GM23248 (cell line): Measurements from ENCODE around the gene SVIP. TPM values are rescaled to one million over a fixed set of nuclear protein-coding genes. Genes with fewer than 3 reads are reported as not detected.

Source experiments
- DNase-seq: peaks from one replicate; pipeline ENCODE4 v3.0.0-alpha.2; 2015
- H2AFZ ChIP-seq: fragments of 200-600 bp; sonication (generic); 2 replicates; pipeline ENCODE4 v1.6.1; 2016; ENCODE audit warnings: antibody characterized with exemption
- H3F3A ChIP-seq: fragments of 200-600 bp; sonication (generic); 2 replicates; pipeline ENCODE4 v1.6.1; 2016; ENCODE audit warnings: mild to moderate bottlenecking, antibody characterized with exemption, mixed run types; ENCODE audit not compliant: insufficient read depth
- H3K27ac ChIP-seq: fragments of 200-600 bp; sonication (generic); 2 replicates; pipeline ENCODE4 v1.5.1; 2016; ENCODE audit warnings: mild to moderate bottlenecking
- H3K27me3 ChIP-seq: fragments of 200-600 bp; sonication (generic); replicated peaks from 2 replicates; pipeline ENCODE4 v1.6.1; 2016; ENCODE audit warnings: mild to moderate bottlenecking; ENCODE audit not compliant: insufficient read depth
- H3K36me3 ChIP-seq: fragments of 200-600 bp; sonication (generic); 2 replicates; pipeline ENCODE4 v1.6.1; 2016; ENCODE audit warnings: low read depth, mild to moderate bottlenecking
- H3K4me1 ChIP-seq: fragments of 200-600 bp; sonication (generic); 2 replicates; pipeline ENCODE4 v1.6.1; 2016; ENCODE audit warnings: mild to moderate bottlenecking; ENCODE audit not compliant: insufficient read depth
- H3K4me2 ChIP-seq: fragments of 200-600 bp; sonication (generic); one replicate; pipeline ENCODE4 v1.6.1; 2016; ENCODE audit warnings: mild to moderate bottlenecking; ENCODE audit not compliant: unreplicated experiment
- H3K4me3 ChIP-seq: fragments of 200-600 bp; sonication (generic); 2 replicates; pipeline ENCODE4 v1.5.1; 2016; ENCODE audit warnings: mild to moderate bottlenecking
- H3K79me2 ChIP-seq: fragments of 200-600 bp; sonication (generic); 2 replicates; pipeline ENCODE4 v1.6.1; 2016; ENCODE audit warnings: mild to moderate bottlenecking; ENCODE audit not compliant: insufficient read depth
- H3K9ac ChIP-seq: fragments of 200-600 bp; sonication (generic); 2 replicates; pipeline ENCODE4 v1.6.1; 2016; ENCODE audit warnings: mild to moderate bottlenecking
- H3K9me2 ChIP-seq: fragments of 200-600 bp; sonication (generic); 2 replicates; pipeline ENCODE4 v1.6.1; 2016; ENCODE audit warnings: mixed run types, mild to moderate bottlenecking, moderate library complexity; ENCODE audit not compliant: insufficient read depth
- H3K9me3 ChIP-seq: fragments of 200-600 bp; sonication (generic); one replicate; pipeline ENCODE4 v1.6.1; 2017; ENCODE audit warnings: low read depth
- H4K20me1 ChIP-seq: fragments of 200-600 bp; sonication (generic); 2 replicates; pipeline ENCODE4 v1.6.0; 2016; ENCODE audit not compliant: insufficient read depth
- EZH2 ChIP-seq: fragments of 200-600 bp; sonication (generic); IDR thresholded peaks from 2 replicates; pipeline ENCODE4 v1.6.1; 2018; ENCODE audit warnings: antibody characterized with exemption, mild to moderate bottlenecking; ENCODE audit not compliant: insufficient read depth, poor library complexity, severe bottlenecking
- EZH2phosphoT487 ChIP-seq: fragments of 200-600 bp; sonication (generic); IDR thresholded peaks from 2 replicates; pipeline ENCODE4 v1.6.1; 2018; ENCODE audit warnings: antibody characterized with exemption, moderate library complexity, mild to moderate bottlenecking, low read depth; ENCODE audit not compliant: insufficient read depth
- WGBS, 2 experiments: methylation state at CpG; one replicate each; pipeline ENCODE4 v1.1.6; 2015 to 2017; ENCODE audit warnings: low lambda C conversion rate in 2 of 2, low coverage in 1 of 2; ENCODE audit errors: missing lambda C conversion rate in 2 of 2; 5-methylcytosine and 5-hydroxymethylcytosine counted together
- in situ Hi-C: fragments of 300-500 bp; cut with MboI; formaldehyde crosslinking; loops from 2 replicates; pipeline ENCODE4 v1.15.0; 2020
- polyA plus RNA-seq: library from polyadenylated mRNA; unstranded; fragments of >200 nt; fragmentation: Nextera tagmentation; extraction: Ambion mirVana; gene quantifications from 2 replicates; pipeline ENCODE4 v1.2.1, GENCODE V29; 2016
- total RNA-seq: library from RNA; depleted of rRNA; stranded (reverse); fragments of >200 nt; shearing (Covaris generic); gene quantifications from 2 replicates; pipeline ENCODE4 v1.2.3, GENCODE V29; 2014; rRNA removed

The SVIP gene
- total and polyA plus RNA-seq, 2 experiments from 2014 or later, result 0.54 to 4.2 TPM

GRCh38 chr11:22774716-22775115 is 54.9 kb downstream of the SVIP start:
- Histone ChIP-seq H3K9me2 (no peaks in the 10 kb centered on the region), H3K4me3 (no peak overlapping the region), H3K36me3 (no peaks in the 10 kb centered on the region), H3K27ac (no peak overlapping the region), H3K79me2 (no peaks in the 10 kb centered on the region), H3K27me3 (no peaks in the 10 kb centered on the region), H3K9me3 (no peaks in the 10 kb centered on the region), H3K9ac (no peak overlapping the region), H2AFZ (no peak overlapping the region), H3K4me1 (no peaks in the 10 kb centered on the region), H3F3A (no peaks in the 10 kb centered on the region), H4K20me1 (no peaks in the 10 kb centered on the region), H3K4me2 (no peak overlapping the region)
- TF ChIP-seq EZH2 (no peak), EZH2phosphoT487 (no peak)
- no peak for DNase-seq
- 26 to 29% methylated on average over 2 of the region's 2 CpGs for WGBS, 2 experiments
- in situ Hi-C loops, result no loop called here

- DNase-seq, result no peak
- no peak overlapping the region for H3K4me3 ChIP-seq
- WGBS, 2 experiments, result 0% methylated on average over 1 of the region's 1 CpG
- in situ Hi-C loops, result no loop called here
- H3K9me2 ChIP-seq, result no peaks in the 10 kb centered on the region
- H3K9ac ChIP-seq, result no peak overlapping the region
- no peak overlapping the region for H2AFZ ChIP-seq
- no peak overlapping the region for H3K4me2 ChIP-seq
- H3K27ac ChIP-seq, result no peak overlapping the region
- H4K20me1 ChIP-seq, result no peaks in the 10 kb centered on the region
- no peaks in the 10 kb centered on the region for H3K9me3 ChIP-seq
- no peaks in the 10 kb centered on the region for H3K79me2 ChIP-seq
- H3K4me1 ChIP-seq, result no peaks in the 10 kb centered on the region
- H3K27me3 ChIP-seq, result no peaks in the 10 kb centered on the region
- H3F3A ChIP-seq, result no peaks in the 10 kb centered on the region
- H3K36me3 ChIP-seq, result no peaks in the 10 kb centered on the region
- no peak for TF ChIP-seq EZH2
- TF ChIP-seq EZH2phosphoT487, result no peak
Observed at GRCh38 chr11:22769081-22769480, 60.5 kb downstream of the SVIP start.

Other genes with a start within 250 kb of the SVIP start
- gene FANCF, start 204.0 kb downstream of the SVIP start, total RNA-seq, result 7.5 and 13.4 TPM in 2 replicates
- gene FANCF, start 204.0 kb downstream of the SVIP start, polyA plus RNA-seq, result 7.3 TPM in 2 replicates
- gene GAS2, start 163.2 kb downstream of the SVIP start, total RNA-seq, result 0.51 and 1.2 TPM in 2 replicates
- gene GAS2, start 163.2 kb downstream of the SVIP start, polyA plus RNA-seq, result 0.27 and 0.63 TPM in 2 replicates
- gene CCDC179, start 30.7 kb upstream of the SVIP start, total RNA-seq, result not detected in 2 replicates
- not detected in 2 replicates for gene CCDC179, start 30.7 kb upstream of the SVIP start, polyA plus RNA-seq